GM12872 (cell line): ENCODE data around the gene GRAP2.

ENCODE experiments used
- TF ChIP-seq, protein P1 (sequence below): IDR thresholded peaks from 3 replicates; pipeline ENCODE4 v1.5.1; 2011; ENCODE audit warnings: low read depth, mild to moderate bottlenecking, low read length, moderate library complexity; ENCODE audit not compliant: insufficient read depth

Gene GRAP2

DNA sequence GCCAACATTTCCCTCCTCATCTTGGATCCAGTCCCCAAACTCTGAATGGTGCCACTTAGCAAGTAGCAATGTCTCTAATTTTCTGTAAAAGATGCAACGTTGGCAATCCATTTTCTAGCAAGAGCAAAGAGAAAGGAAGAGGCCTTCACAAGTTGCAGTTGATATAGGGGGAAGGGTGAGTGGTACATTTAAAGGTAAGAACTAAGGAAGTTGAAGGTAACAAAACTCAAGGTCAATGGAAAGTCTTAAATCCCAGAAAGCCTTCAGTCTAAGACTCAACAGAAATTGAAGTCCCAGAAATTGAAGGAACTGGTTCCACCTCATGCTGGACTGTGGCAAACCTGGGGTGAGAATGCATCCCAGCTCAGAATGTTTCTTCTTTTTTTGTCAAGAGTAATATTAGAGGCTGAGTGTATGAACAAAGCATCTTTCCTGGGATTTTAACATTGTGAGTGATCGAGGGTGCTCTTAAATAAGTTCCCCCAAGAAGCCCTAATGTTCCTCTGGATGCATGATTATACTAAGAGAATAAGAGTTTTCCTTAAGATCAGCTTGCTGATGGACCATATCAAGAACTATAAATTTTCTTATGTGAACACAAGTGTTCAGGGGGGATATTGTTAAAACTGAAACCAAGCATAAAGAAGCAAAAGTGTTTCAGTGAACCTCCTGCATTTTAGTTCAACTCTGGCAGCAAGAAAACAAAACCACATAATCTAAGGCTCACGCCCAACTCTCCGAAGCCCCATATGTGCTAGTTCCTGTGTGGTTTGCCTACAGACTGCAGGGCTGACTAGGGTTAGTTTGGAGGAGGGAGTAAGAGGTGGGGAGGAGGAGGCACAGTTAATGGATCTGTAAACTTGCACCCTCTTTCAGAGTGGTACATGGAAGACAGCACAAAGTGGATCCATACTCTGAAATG lies at the start of gene GRAP2:
TSS of gene GRAP2 (plus strand) at position 779 of the 922 bp plus-strand sequence. CDS start 46,023 bp downstream, outside the sequence.
- TF ChIP-seq, protein P1, sequence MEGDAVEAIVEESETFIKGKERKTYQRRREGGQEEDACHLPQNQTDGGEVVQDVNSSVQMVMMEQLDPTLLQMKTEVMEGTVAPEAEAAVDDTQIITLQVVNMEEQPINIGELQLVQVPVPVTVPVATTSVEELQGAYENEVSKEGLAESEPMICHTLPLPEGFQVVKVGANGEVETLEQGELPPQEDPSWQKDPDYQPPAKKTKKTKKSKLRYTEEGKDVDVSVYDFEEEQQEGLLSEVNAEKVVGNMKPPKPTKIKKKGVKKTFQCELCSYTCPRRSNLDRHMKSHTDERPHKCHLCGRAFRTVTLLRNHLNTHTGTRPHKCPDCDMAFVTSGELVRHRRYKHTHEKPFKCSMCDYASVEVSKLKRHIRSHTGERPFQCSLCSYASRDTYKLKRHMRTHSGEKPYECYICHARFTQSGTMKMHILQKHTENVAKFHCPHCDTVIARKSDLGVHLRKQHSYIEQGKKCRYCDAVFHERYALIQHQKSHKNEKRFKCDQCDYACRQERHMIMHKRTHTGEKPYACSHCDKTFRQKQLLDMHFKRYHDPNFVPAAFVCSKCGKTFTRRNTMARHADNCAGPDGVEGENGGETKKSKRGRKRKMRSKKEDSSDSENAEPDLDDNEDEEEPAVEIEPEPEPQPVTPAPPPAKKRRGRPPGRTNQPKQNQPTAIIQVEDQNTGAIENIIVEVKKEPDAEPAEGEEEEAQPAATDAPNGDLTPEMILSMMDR: no peak

DNA sequence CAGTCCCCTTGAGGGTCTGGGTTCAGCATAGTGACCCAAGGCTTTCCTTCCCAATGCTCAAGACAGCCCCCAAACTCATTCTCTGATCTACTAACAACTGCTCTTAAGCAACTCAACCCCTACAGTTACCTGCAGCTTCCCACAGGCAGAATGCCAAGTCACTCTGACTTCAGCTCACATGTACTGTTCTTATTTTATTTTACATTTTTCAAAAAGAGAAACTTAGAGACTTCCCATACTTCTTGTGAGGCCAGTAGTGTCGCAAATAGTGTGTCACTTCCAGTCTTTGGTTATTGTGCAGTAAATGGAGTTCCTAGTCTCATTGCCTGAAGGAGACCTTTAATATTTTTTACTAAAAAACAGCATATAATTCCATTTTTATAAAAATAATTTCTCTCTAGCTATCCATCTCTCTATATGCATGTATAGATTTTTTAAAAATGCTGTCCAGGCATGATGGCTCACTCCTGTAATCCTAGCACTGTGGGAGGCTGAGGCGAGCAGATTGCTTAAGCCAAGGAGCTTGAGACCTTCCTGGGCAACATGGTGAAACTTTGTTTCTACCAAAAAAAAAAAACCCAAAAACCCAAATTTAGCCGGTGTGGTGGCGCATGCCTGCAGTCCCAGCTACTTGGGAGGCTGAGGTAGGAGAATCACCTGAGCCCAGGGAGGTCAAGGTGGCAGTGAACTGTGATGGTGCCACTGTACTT lies 49.1 kb upstream of the GRAP2 start:
- TF ChIP-seq, protein P1: no peak

DNA sequence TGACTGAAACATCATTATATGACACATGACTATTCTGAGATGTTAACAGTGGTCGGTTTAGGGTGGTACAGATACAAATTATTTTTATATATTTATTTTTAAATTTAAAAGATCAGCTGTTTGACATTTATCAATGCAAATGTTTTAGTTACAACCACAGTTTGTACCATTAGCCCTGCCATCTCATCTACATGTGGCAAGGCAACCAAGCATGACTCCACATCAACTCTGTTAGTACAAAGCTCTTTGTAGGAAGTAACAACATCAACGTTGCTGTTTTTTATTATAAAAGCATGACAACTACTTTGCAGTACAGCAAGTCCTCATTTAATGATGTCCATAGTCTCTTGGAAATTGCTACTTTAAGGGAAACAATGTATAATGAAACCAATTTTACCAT lies 48.1 kb upstream of the GRAP2 start:
- TF ChIP-seq, protein P1: no peak

DNA sequence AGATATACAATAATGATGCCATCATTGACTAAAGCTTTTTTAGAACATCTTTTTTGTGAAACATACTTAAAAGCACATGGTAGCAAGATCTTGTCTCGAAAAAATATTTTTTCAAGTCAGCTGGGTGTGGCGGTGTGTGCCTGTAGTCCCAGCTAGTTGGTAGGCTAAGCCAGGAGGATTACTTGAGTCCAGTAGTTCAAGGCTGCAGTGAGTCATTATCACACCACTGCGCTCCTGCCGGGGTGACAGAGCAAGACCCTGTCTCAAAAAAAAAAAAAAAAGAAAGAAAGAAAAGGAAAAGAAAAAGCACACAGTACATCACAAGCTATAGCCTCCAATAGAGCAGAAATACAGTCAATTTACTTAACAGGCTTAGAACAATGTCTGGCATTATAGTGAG lies 44.3 kb upstream of the GRAP2 start:
- TF ChIP-seq, protein P1: no peak

DNA sequence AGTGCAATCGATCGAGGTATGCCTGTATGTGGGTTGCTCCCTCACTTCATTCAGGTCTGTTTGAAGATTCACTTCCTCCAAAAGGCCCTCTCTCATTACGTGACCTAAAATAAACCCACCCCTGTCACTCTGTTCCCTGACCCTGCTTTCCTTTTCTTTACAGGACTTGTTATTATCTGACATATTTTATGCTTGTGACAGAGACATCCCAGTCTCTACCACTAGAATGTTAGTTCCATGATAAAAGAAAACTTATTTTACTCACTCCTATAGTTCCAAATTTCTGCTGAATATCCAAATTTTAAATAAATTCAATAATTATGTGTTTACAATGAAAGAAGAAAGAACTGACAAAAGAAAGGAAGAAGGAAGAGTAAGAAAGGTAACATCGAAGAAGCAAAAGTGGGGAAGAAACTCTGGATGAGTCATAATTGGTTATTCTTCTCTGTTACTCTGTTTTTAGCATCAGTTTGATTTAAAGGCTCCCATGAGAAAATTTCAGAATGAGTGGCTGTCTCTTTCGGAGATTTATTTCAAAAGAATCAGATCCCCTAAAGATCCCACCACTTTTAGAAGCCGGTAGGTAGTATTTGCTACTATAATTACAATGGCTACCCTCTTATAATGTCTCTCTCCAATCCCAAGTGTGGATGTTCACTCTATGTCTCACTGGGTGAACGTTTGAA lies 40.8 kb upstream of the GRAP2 start:
- TF ChIP-seq, protein P1: no peak

DNA sequence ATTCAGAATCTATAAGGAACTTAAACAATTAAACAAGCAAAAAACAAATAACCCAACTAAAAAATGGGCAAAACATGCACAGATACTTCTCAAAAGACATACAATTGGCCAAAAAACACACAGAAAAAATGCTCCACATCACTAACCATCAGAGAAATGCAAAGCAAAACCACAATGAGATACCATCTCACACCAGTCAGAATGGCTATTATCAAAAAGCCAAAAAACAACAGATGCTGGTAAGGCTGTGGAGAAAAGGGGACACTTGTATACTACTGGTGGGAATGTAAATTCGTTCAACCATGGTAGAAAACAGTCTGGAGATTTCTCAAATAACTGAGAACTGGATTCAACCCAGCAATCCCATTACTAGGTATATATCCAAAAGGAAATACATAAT lies 32.1 kb upstream of the GRAP2 start:
- TF ChIP-seq, protein P1: no peak

DNA sequence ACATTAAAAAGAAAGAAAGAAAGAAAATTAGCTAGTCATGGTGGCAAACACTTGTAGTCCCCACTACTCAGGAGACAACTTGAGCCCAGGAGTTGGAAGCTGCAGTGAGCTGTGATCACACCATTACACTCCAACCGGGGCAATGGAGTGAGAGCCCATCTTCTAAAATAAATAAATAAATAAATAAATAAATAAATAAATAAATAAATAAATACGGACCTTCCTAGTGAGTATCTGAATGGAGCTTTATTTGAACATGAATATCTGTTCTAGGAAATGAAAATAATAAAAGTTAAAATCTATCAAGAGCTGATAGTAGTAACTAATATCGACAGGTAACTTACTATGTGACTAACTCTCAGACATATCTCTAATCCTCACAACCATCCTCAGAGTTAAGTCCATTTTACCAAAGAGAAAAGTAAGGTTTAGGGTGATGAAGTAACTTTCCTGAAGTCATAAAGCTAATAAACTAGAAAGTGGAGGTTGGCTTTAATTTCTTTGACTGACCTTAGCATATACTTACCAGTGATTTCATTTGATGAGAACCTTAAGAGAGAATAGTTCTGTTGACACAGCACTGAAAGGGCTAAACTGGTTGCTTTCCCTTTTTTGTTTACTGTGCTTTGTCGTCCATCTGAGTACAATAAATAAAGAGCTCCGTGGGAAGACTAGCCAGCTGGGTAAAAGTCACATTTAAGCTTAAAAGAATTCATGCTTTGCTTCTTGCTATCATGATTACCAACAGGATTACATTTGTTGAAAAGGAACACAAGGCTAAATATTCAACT lies 29.7 kb upstream of the GRAP2 start:
- TF ChIP-seq, protein P1: no peak
